ENCODE measurements around the gene MUC3A. TPM values are rescaled to one million over a fixed set of nuclear protein-coding genes. Genes with fewer than 3 reads are reported as not detected.
"Not testable (repeated sequence)": the region's sequence is repeated elsewhere in the genome, so short reads cannot be mapped to it uniquely, and the experiment has no call there.

Gene MUC3A
- total and polyA plus RNA-seq, 3 experiments from 2014 or later: not detected

DNA sequence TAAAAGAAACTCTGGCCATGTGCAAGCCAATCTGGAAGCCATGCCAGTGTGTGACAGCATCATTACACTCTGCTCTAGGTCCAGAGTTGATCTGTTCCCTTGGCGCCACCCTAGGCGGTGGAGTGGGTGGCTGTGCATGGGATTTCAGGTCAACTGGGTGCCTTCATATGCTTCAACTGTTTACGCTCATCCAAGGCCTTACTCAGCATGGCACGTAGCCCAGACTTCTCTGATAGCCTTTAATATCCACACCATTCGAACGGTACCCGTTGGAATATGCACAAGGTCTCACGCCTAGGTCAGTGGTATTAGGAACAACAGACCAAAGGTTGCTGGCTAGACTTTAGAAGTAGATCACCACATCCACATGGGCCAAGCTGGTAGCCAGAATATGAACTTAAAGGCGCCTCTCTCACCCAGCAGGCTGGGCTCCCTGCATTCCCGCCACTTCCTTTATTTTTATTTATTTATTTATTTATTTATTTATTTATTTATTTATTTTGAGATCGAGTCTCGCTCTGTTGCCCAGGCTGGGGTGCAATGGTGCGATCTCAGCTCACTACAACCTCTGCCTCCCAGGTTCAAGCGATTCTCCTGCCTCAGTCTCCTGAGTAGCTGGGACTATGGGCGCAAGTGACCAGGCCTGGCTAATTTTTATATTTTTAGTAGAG lies 35.0 kb upstream of the MUC3A start:
- H3K27me3 ChIP-seq (ENCODE audit: insufficient read depth, low read length, poor library complexity, severe bottlenecking): no peaks in the 10 kb centered on the region
- no peaks in the 10 kb centered on the region for H3K9me3 Mint-ChIP-seq
- H3K36me3 ChIP-seq (ENCODE audit: insufficient read depth, low read length): no peaks in the 10 kb centered on the region
- H3K36me3 Mint-ChIP-seq: no peaks in the 10 kb centered on the region
- no peak overlapping the region for H3K4me3 Mint-ChIP-seq
- H3K4me1 ChIP-seq (ENCODE audit: insufficient read depth, low read length): no peaks in the 10 kb centered on the region
- H3K4me3 ChIP-seq (ENCODE audit: low read length): no peak overlapping the region
- no peak overlapping the region for H3K27ac ChIP-seq (ENCODE audit: low read depth, low read length)
- no peaks in the 10 kb centered on the region for H3K4me1 Mint-ChIP-seq
- POLR2A ChIA-PET: no interaction called here
- H3K27me3 Mint-ChIP-seq: peaks cover 19 to 44% of the 10 kb centered on the region in 2 donors
- CTCF ChIA-PET: no interaction called here
- H3K27ac Mint-ChIP-seq: no peak overlapping the region
- no peaks in the 10 kb centered on the region for H3K9me3 ChIP-seq (ENCODE audit: low read length)
- DNase-seq: no peak

DNA sequence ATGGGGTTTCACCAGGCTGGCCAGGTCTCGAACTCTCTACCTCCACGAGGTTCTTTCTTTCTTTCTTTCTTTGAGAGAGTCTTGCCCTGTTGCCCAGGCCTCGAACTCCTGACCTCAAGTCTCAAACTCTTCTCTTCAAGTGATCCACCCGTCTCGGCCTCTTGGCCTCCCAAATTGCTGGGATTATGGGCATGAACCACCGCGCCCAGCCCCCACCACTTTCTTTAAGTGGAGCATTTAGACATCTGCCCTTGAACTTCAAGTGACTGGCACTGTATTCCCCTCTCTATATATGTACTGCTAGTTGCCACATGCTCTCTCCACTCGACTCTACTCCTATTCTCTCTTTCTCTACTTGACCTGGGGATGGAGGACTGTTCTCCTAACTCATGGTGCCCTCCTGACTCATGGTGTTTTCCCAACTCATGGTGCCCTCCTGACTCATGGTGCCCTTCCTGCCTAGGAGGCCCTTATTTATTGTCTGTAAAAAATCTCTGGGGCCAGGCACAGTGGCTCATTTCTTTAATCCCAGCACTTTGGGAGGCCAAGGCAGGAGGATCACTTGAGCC lies 34.4 kb upstream of the MUC3A start:
- Mint-ChIP-seq H3K36me3 (no peaks in the 10 kb centered on the region), H3K27me3 (peaks cover 18 to 48% of the 10 kb centered on the region in 2 donors), H3K27ac (no peak overlapping the region), H3K4me3 (no peak overlapping the region), H3K9me3 (no peaks in the 10 kb centered on the region), H3K4me1 (no peaks in the 10 kb centered on the region)
- ChIA-PET POLR2A (no interaction called here), CTCF (no interaction called here)
- H3K36me3 ChIP-seq (ENCODE audit: insufficient read depth, low read length): no peaks in the 10 kb centered on the region
- no peaks in the 10 kb centered on the region for H3K27me3 ChIP-seq (ENCODE audit: insufficient read depth, low read length, poor library complexity, severe bottlenecking)
- no peak overlapping the region for H3K27ac ChIP-seq (ENCODE audit: low read depth, low read length)
- H3K4me3 ChIP-seq (ENCODE audit: low read length): no peak overlapping the region
- no peaks in the 10 kb centered on the region for H3K9me3 ChIP-seq (ENCODE audit: low read length)
- no peaks in the 10 kb centered on the region for H3K4me1 ChIP-seq (ENCODE audit: insufficient read depth, low read length)
- no peak for DNase-seq

DNA sequence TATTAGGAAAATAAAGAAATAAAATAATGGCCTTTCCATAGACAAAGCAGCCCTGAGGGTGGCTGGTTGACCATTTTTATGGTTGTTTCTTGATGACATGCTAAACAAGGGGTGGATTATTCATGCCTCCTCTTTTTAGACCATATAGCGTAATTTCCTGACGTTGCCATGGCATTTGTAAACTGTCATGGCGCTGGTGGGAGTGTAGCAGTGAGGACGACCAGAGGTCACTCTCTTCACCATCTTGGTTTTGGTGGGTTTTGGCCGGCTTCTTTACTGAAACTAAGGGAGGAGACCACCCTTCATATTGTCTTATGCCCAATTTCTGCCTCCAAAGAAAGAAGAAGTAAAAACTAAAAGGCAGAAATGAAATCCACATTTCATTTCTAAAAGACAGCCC lies 30.0 kb upstream of the MUC3A start:
- H3K4me1 Mint-ChIP-seq; H3K4me3 ChIP-seq (ENCODE audit: low read length); DNase-seq; CTCF ChIA-PET; H3K27ac ChIP-seq (ENCODE audit: low read depth, low read length); H3K36me3 ChIP-seq (ENCODE audit: insufficient read depth, low read length); H3K4me3 Mint-ChIP-seq; H3K9me3 Mint-ChIP-seq; POLR2A ChIA-PET; H3K4me1 ChIP-seq (ENCODE audit: insufficient read depth, low read length); H3K27me3 ChIP-seq (ENCODE audit: insufficient read depth, low read length, poor library complexity, severe bottlenecking); H3K27ac Mint-ChIP-seq; H3K9me3 ChIP-seq (ENCODE audit: low read length); H3K36me3 Mint-ChIP-seq: not testable (repeated sequence)
- H3K27me3 Mint-ChIP-seq: peaks cover 15 to 62% of the 10 kb centered on the region in 2 donors

DNA sequence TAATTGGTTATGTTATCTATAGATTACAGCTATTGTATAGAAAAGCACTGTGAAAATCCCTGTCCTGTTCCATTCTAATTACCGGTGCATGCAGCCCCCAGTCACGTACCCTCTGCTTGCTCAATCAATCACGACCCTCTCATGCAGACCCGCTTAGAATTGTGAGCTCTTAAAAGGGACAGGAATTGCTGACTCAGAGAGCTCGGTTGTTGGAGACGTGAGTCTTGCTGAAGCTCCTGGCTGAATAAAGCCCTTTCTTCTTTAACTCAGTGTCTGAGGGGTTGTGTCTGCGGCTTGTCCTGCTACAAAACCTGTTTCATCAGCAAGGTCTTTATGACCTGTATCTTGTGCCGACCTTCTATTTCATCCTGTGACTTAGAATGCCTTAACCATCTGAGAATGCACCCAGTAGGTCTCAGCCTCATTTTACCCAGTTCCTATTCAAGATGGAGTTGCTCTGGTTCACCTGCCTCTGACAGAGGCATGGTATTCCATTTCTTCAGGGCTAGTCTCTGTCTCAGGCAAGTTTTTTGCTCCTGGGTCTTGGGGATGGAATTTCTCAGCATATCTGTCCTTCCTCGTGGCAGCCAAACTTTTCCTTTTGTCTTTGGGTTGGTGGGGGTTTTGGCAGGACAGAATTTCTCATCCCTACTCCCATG lies 29.4 kb upstream of the MUC3A start:
- DNase-seq; H3K9me3 Mint-ChIP-seq; H3K27ac Mint-ChIP-seq; H3K27me3 ChIP-seq (ENCODE audit: insufficient read depth, low read length, poor library complexity, severe bottlenecking); H3K4me1 ChIP-seq (ENCODE audit: insufficient read depth, low read length); H3K4me1 Mint-ChIP-seq; H3K4me3 Mint-ChIP-seq; H3K36me3 ChIP-seq (ENCODE audit: insufficient read depth, low read length); H3K4me3 ChIP-seq (ENCODE audit: low read length); CTCF ChIA-PET; H3K36me3 Mint-ChIP-seq; H3K27ac ChIP-seq (ENCODE audit: low read depth, low read length); H3K9me3 ChIP-seq (ENCODE audit: low read length): not testable (repeated sequence)
- H3K27me3 Mint-ChIP-seq: peaks cover 15 to 61% of the 10 kb centered on the region in 2 donors
- POLR2A ChIA-PET: interaction anchor here (0.6 kb wide), 1 partner anchor 199 kb away, joined by 11 read pairs; no protein-coding TSS in a partner anchor

DNA sequence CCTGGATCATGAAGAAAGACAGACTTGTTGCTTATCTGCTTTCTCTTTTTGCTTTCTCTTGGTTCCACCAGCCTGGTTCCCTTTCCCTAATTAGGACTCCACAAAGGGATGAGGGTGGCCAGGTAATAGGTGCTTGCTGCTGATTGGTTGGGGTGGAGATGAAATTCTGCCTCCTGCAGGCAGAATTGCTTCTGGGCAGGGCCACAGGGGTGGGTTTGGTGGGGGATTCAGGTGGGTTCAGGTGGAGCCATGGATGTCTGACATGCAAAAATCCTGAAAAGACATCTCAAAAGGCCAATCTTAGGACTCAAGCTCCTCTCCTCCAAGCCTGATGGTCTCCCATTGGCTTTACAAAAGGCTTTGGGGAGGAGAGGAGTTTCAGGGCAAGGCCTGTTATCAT lies 28.3 kb upstream of the MUC3A start:
- ChIA-PET CTCF (no interaction called here), POLR2A (no interaction called here)

DNA sequence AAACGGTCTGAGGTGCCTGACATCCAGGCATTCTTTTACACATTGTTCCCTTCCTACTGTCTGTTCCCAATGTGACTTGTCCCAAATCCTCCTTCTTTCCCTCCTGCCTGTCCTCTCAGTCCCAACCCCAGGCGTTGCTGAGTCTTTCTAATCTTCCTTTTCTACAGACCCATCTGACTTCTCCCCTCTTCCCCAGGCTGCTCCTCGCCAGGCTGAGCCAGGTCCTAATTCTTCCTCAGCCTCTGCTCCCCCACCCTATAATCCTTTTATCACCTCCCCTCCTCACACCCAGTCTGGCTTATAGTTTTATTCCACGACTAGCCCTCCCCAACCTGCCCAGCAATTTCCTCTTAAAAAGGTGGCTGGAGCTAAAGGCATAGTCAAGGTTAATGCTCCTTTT lies 25.7 kb upstream of the MUC3A start:
- CTCF ChIA-PET, H3K36me3 Mint-ChIP-seq: not testable (repeated sequence)

More for the DNA sequence above, 28.3 kb upstream of the MUC3A start:
- no peaks in the 10 kb centered on the region for H3K27me3 ChIP-seq (ENCODE audit: insufficient read depth, low read length, poor library complexity, severe bottlenecking)
- no peak for DNase-seq
- H3K27ac ChIP-seq (ENCODE audit: low read depth, low read length): no peak overlapping the region
- no peak overlapping the region for H3K4me3 Mint-ChIP-seq
- H3K4me3 ChIP-seq (ENCODE audit: low read length): no peak overlapping the region
- H3K4me1 ChIP-seq (ENCODE audit: insufficient read depth, low read length): no peaks in the 10 kb centered on the region
- H3K36me3 ChIP-seq (ENCODE audit: insufficient read depth, low read length): no peaks in the 10 kb centered on the region
- no peaks in the 10 kb centered on the region for H3K36me3 Mint-ChIP-seq
- H3K27me3 Mint-ChIP-seq: peaks cover 15 to 58% of the 10 kb centered on the region in 2 donors
- no peaks in the 10 kb centered on the region for H3K9me3 Mint-ChIP-seq
- H3K4me1 Mint-ChIP-seq: peaks cover 0 to 5% (median 0%) of the 10 kb centered on the region in 3 donors
- no peak overlapping the region for H3K27ac Mint-ChIP-seq
- H3K9me3 ChIP-seq (ENCODE audit: low read length): no peaks in the 10 kb centered on the region

DNA sequence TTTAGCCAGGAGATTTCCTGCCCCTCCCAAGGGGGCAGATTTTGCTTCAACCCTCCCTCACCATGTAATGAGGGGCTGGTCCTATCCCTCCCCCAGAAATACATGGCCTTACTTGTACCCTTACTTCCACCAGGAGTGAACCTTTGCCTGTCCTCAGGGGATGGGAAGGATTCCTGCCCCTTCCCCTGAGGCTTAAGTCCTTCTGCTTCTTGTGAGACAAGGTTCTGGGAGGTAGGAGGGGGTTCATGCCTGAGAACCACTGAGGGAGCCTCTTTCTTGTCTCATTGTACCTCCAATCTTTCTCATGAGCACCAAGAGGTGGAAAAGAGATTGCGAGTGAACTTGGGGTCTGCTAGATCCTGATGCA lies 19.5 kb upstream of the MUC3A start:
- H3K27me3 Mint-ChIP-seq: peaks cover 5 to 33% of the 10 kb centered on the region in 2 donors
- DNase-seq: no peak
- no peaks in the 10 kb centered on the region for H3K4me1 Mint-ChIP-seq

More for the DNA sequence above, 25.7 kb upstream of the MUC3A start:
- H3K4me3 ChIP-seq (ENCODE audit: low read length); H3K27me3 ChIP-seq (ENCODE audit: insufficient read depth, low read length, poor library complexity, severe bottlenecking); H3K4me1 ChIP-seq (ENCODE audit: insufficient read depth, low read length); H3K27ac ChIP-seq (ENCODE audit: low read depth, low read length); DNase-seq; H3K36me3 ChIP-seq (ENCODE audit: insufficient read depth, low read length); H3K9me3 Mint-ChIP-seq; H3K4me1 Mint-ChIP-seq; H3K9me3 ChIP-seq (ENCODE audit: low read length); H3K27ac Mint-ChIP-seq; H3K4me3 Mint-ChIP-seq; POLR2A ChIA-PET: not testable (repeated sequence)
- H3K27me3 Mint-ChIP-seq: peaks cover 8 to 43% of the 10 kb centered on the region in 2 donors

DNA sequence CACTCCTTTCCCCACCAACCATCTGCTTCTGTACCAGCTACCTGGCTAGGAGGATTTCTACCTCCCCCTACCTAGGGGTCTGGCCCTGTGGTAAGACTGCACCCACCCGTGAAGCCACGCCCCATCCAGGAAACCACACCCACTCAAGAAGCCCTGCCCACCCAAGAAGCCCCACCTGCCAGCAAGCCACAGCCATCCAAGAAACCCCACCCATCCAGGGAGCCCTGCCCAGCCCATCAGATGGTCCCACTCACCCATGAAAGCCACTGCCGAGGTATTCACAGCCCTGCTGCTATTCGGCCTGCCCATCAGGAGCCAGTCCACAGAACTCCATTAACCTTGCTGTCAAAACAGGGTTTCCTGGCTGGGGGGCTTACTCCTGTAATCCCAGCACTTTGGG lies 15.6 kb upstream of the MUC3A start:
- CTCF ChIA-PET: no interaction called here
- H3K4me1 Mint-ChIP-seq: no peaks in the 10 kb centered on the region

More for the DNA sequence above, 19.5 kb upstream of the MUC3A start:
- no peak overlapping the region for H3K4me3 ChIP-seq (ENCODE audit: low read length)
- no peak overlapping the region for H3K27ac ChIP-seq (ENCODE audit: low read depth, low read length)
- peaks cover 0 to 8% (median 0%) of the 10 kb centered on the region in 3 donors for H3K36me3 Mint-ChIP-seq
- no peaks in the 10 kb centered on the region for H3K36me3 ChIP-seq (ENCODE audit: insufficient read depth, low read length)
- no peak overlapping the region for H3K4me3 Mint-ChIP-seq
- ChIA-PET CTCF (no interaction called here), POLR2A (no interaction called here)
- H3K27me3 ChIP-seq (ENCODE audit: insufficient read depth, low read length, poor library complexity, severe bottlenecking): no peaks in the 10 kb centered on the region
- H3K4me1 ChIP-seq (ENCODE audit: insufficient read depth, low read length): no peaks in the 10 kb centered on the region
- H3K9me3 Mint-ChIP-seq: peaks cover 2 to 15% (median 9%) of the 10 kb centered on the region in 5 donors
- H3K27ac Mint-ChIP-seq: no peak overlapping the region
- H3K9me3 ChIP-seq (ENCODE audit: low read length): no peaks in the 10 kb centered on the region

More for the DNA sequence above, 15.6 kb upstream of the MUC3A start:
- H3K36me3 Mint-ChIP-seq: peaks cover 0 to 8% (median 0%) of the 10 kb centered on the region in 3 donors
- H3K27me3 Mint-ChIP-seq: peaks cover 6 to 37% of the 10 kb centered on the region in 2 donors
- POLR2A ChIA-PET: no interaction called here
- peak overlapping the region in 1 of 8 donors; percentile 33 for H3K27ac Mint-ChIP-seq
- H3K4me3 Mint-ChIP-seq: no peak overlapping the region
- Histone ChIP-seq H3K4me3 (ENCODE audit: low read length) (no peak overlapping the region), H3K9me3 (ENCODE audit: low read length) (no peaks in the 10 kb centered on the region), H3K27ac (ENCODE audit: low read depth, low read length) (no peak overlapping the region), H3K4me1 (ENCODE audit: insufficient read depth, low read length) (no peaks in the 10 kb centered on the region), H3K36me3 (ENCODE audit: insufficient read depth, low read length) (no peaks in the 10 kb centered on the region), H3K27me3 (ENCODE audit: insufficient read depth, low read length, poor library complexity, severe bottlenecking) (no peaks in the 10 kb centered on the region)
- no peak for DNase-seq
- peaks cover 2 to 17% (median 11%) of the 10 kb centered on the region in 5 donors for H3K9me3 Mint-ChIP-seq
